Spleen (tissue), 7 donors: ENCODE data around the gene SLC6A20.

Experiments
- CTCF ChIP-seq, 11 experiments: fragments of 200-600 bp in 7 of 11; fragments of 450-650 bp in 4 of 11; sonication (generic) in 4 of 11; IDR thresholded peaks in 8 of 11; conservative IDR thresholded peaks in 3 of 11; 1 replicate in 7 of 11; 2 replicates in 4 of 11; pipeline versions ENCODE4 v1.4.0 to v1.8.0; 2016 to 2021; ENCODE audit warnings: antibody characterized with exemption in 11 of 11, inconsistent platforms in 4 of 11, mild to moderate bottlenecking in 1 of 11
- POLR2AphosphoS5 ChIP-seq, 3 donors: sonication (generic); formaldehyde crosslinking; IDR thresholded peaks; one replicate each; pipeline ENCODE4 v1.5.1; 2017; ENCODE audit warnings: antibody characterized with exemption in 3 of 3
- donor health status: DM: no; HTN: no; CAD: no; lungs with moderate emphysema.
- donor health status: DM: no; HTN: no; CAD: no.
- donor health status: DM: no; HTN: no; CAD: no.

- TF ChIP-seq POLR2AphosphoS5 (IDR thresholded peaks at IDR 0.05) (no peak), CTCF (IDR thresholded peaks at IDR 0.05 in 8 of 11, conservative IDR thresholded peaks at IDR 0.05 in 3 of 11) (no peak)
These were observed 56.3 kb downstream of the SLC6A20 start for GRCh38 chr3:45739991-45740390.
